Measurements from ENCODE around the gene WNT5B.
"Not testable (repeated sequence)": the region's sequence is repeated elsewhere in the genome, so short reads cannot be mapped to it uniquely, and the experiment has no call there.

Gene WNT5B

DNA sequence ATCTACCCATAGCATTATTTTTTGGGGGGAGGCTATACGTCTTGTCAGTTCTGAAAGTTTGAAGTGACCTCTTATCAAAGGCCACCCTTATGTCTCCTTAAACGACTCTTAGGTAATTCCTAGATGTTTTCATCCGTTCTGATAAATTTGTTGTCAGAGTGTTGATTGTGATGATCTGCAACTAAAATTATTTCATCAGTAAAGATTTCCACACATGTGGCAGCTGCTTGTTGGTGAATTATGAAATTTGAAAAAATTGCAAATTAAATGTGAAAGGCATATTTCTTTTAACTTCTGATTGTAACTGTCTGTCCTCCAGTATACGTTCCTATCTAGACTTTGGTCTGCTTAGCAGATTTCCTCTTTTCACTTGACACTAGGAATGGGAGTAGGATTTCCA is 63.2 kb downstream of the WNT5B start:
- DNase-seq = no peak

DNA sequence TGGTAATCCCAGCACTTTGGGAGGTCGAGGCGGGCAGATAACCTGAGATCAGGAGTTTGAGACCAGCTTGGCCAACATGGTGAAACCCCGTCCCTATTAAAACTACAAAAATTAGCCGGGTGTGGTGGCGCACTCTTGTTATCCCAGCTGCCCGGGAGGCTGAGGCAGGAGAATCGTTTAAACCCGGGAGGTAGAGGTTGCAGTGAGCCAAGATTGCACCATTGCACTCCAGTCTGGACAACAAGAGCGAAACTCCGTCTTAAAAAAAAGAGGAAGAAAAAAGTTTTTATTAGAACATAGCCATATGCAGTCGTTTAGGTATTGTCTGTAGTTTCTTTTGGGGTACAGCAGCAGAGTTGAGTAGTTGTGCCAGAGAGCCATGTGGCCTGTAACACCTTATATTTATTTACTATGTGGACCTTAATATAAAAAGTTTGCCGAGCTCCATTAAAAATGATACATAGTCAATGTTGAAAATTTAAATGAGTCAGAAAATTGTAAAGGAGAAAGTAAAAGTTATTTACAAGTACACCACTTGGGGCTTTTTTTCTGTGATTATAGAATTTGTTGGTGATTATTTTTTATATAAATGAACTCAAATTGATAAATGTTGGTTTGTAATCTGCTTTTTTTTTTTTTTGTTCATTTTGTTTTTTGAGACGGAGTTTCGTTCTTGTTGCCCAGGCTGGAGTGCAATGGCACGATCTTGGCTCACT is 64.0 kb downstream of the WNT5B start:
- no peak for DNase-seq

DNA sequence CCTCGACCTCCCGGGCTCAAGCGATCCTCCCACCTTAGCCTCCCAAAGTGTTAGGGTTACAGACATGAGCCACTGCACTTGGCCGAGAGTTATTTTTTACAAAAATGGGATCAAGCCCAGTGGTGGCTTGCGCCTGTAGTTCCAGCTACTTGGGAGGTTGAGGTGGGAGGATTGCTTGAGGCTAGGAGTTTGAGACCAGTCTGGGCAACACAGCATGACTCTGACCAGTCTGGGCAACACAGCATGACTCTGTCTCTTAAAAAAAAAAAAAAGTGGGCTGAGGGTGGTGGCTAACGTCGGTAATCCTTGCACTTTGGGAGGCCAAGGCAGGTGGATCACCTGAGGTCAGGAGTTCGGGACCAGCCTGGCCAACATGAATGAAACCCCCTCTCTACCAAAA is 66.1 kb downstream of the WNT5B start:
- not testable (repeated sequence) for DNase-seq

DNA sequence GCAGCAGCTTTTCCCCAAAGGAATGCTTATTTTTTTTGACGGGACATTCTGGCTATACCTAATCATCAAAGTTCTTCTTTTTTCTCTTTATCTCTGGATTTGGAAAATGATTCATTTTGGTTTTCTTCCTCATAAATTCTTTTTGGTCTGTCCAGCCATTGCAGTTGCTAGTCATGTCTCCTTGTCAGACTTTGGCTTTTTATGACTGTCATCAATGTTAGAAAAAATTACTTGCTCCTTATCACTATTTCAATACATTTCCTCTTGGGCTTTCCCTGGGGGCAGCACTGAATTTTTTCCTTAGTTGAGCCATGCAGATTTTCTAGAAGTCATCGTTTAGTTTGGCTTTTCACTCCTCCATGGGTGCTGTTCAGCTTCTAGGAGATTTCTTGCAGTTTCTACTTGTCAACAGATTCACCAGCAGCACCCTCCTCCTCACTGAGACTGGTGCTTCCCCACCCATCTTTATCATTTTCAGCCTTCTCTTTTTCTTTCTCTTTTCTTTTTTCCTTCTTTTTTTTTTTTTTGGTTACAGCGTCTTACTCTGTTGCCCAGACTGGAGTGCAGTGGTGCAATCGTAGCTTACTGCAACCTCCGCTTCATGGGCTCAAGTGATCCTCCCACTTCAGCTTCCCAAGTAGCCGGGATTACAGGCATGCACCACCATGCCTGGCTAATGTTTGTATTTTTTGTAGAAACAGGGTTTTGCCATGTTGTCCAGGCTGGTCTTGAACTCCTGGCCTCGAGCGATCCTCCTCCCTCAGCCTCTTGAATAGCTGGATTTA is 67.0 kb downstream of the WNT5B start:
- no peak for DNase-seq

DNA sequence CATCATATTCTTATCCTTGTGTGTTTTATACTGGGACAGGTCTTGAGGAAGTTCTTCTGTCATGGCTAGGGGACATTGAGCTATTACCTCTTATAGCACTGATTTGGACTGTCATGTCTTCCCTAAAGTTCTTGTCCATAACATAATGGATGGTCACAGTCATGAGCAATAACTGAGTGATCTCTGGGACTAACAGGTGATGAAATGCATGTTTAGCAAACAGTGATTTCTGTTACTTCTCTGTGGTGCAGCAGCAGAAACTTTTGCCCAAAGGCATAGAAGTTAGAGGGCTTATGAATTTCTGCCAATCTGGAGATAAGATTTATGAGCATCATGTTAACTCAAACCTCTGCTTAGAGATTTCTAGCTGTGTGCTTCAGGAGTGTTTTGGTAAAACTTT is 67.8 kb downstream of the WNT5B start:
- DNase-seq = no peak
